GM18505 (cell line): Measurements from ENCODE around the gene RBM42.
"Not testable (repeated sequence)": the region's sequence is repeated elsewhere in the genome, so short reads cannot be mapped to it uniquely, and the experiment has no call there.

Experiments used
- ATAC-seq: cut with Tn5 transposase; IDR thresholded peaks from one replicate; pipeline ENCODE4 v1.9.1; 2021; ENCODE audit not compliant: unreplicated experiment
- POLR2A ChIP-seq: IDR thresholded peaks from 4 replicates; pipeline ENCODE4 v1.6.1; 2011; ENCODE audit warnings: borderline replicate concordance; ENCODE audit not compliant: insufficient read depth, insufficient read length; ENCODE audit errors: extremely low read depth

The RBM42 gene

DNA sequence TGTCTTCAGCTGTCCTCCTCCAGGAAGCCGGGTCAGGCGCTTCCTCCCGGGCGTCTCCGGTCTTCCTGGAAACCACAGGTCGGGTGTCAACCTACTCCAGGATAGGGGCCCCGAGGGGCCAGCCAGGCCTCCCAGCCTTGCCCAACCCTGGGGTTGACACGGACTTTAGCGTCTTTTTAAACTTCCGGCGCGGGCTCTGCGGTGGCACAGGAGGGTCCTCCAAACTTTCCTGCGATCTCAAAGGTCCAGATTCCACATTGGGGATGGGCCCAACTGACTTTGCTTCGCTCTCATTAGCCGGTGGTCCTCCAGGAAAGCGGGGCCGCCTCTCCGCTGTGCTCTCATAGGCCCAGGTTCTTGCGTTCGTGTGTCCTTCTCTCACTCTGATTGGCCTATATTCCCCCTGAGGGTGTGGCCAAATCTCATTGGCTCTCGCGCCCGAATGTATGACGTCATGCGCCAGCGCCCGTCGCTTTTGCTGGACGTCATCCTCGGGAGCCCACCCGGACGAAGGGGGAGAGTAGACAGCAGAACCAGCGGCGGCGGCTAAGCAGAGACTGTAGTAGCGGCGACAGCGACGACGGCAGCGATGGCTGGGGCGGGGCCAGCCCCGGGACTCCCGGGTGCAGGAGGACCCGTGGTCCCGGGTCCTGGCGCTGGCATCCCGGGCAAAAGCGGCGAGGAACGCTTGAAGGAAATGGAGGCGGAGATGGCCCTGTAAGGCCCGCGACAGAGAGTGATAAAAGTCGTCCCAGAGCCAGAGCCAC is at the start of gene RBM42:
TSS of gene RBM42 (plus strand) at position 472 of the 767 bp plus-strand sequence. CDS start at position 590, 118 bp downstream.
- TF ChIP-seq POLR2A: peak; percentile 77
- ATAC-seq: peak; percentile 89

GRCh38 chr19:35582760-35583159 is 46.1 kb upstream of the RBM42 start:
- ATAC-seq: no peak

GRCh38 chr19:35585848-35586247 is 43.0 kb upstream of the RBM42 start, which contains the start of gene PMIS2:
TSS of gene PMIS2 (plus strand) at chr19:35586173. CDS start at chr19:35586260, 87 bp downstream.
- ATAC-seq: no peak
- TF ChIP-seq POLR2A: no peak

More at GRCh38 chr19:35582760-35583159, 46.1 kb upstream of the RBM42 start:
- no peak for TF ChIP-seq POLR2A

GRCh38 chr19:35587321-35587720 is 41.5 kb upstream of the RBM42 start:
- ATAC-seq: no peak
- TF ChIP-seq POLR2A: no peak

- ATAC-seq: no peak
- TF ChIP-seq POLR2A: no peak
Measured at GRCh38 chr19:35590875-35591274, 38.0 kb upstream of the RBM42 start.

DNA sequence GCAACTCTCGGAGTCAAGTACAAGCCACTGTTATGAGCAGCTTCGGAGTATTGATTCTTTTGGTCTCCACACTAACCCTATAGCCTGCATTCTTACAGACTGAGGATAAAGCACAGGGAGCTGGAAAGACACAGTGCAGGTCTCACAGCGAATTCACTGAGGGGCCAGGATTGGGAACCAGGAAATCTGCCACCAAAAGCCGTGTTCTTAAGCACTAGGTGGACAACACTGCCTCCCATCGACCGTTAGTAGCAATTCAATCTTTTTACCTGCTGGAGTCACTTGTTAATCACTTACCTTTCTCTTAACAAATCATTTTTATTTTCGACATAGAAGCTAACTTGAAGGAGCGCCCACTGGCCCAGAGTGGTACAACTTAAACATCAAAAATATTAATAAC is 36.6 kb upstream of the RBM42 start:
- TF ChIP-seq POLR2A: no peak
- ATAC-seq: no peak

DNA sequence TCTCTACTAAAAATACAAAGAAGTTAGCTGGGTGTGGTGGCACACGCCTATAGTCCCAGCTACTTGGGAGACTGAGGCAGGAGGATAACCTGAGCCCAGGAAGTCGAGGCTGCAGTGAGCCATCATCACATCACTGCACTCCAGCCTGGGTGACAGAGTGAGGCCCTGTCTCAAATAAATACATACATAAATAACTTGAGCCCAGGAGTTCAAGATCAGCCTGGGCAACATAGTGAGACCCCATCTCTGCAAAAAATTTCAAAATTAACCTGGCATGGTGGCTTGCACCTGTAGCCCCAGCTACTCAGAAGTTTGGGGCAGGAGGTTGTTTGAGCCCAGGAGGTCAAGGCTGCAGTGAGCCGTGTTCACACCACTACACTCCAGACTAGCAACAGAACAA is 33.8 kb upstream of the RBM42 start:
- ATAC-seq: not testable (repeated sequence)

GRCh38 chr19:35595928-35596327 is 32.9 kb upstream of the RBM42 start:
- TF ChIP-seq POLR2A: no peak
- no peak for ATAC-seq

GRCh38 chr19:35596366-35596999 is 32.4 kb upstream of the RBM42 start:
- TF ChIP-seq POLR2A: no peak
- peak; percentile 61 for ATAC-seq

DNA sequence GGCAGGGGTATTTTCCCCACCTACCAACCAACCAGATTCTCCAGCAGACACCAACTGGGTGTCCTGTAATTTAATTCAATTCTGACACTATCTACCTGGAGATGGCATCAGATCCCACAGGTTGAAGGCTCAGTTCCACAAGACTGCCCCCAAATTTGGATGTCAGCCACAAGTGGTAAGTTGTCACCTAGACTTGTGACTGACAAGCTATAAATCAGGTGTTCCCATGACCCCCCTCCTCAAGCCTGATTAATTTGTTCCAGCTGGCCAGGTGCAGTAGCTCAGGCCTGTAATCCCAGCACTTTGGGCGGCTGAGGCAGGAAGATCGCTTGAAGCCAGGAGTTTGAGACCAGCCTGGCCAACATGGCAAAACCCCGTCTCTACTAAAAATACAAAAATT is 26.9 kb upstream of the RBM42 start:
- no peak for TF ChIP-seq POLR2A
- no peak for ATAC-seq

DNA sequence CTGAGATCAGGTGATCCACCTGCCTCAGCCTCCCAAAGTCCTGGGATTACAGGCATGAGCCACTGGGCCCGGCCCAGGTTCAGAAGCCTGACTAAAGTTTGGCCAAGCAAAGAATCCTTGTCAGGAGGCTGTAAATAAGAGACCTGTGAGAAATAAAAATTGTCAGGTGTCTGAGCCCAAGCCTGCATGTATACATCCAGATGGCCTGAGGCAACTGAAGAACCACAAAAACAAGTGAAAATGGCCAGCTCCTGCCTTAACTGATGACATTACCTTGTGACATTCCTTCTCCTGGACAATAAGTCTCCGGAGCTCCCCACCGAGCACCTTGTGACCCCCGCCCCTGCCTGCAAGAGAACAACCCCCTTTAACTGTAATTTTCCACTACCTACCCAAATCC is 24.4 kb upstream of the RBM42 start:
- not testable (repeated sequence) for ATAC-seq

DNA sequence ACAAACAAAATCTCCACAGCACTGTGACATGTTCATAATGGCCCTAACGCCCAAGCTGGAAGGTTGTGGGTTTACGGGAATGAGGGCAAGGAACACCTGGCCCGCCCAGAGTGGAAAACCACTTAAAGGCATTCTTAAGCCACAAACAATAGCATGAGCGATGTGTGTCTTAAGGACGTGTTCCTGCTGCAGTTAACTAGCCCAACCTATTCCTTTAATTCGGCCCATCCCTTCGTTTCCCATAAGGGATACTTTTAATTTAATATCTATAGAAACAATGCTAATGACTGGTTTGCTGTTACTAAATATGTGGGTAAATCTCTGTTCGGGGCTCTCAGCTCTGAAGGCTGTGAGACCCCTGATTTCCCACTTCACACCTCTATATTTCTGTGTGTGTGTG is 21.7 kb upstream of the RBM42 start:
- not testable (repeated sequence) for ATAC-seq

DNA sequence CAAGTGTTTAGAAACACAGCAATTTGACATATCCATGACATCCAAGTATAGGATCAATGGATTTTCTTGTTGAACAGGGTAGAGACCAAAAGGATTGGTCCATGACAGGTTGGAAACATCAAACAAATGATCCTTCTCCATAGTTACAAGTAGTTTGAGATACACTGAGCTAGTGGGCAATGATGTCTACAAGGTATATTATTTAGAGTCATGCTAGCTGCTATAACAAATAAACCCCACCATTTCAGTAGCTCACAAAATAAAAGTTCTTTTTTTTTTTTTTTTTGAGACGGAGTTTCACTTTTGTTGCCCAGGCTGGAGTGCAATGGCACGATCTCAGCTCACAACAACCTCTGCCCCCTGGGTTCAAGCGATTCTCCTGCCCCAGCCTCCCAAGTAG is 21.2 kb upstream of the RBM42 start:
- no peak for ATAC-seq
- TF ChIP-seq POLR2A: no peak

GRCh38 chr19:35608251-35608650 is 20.6 kb upstream of the RBM42 start:
- no peak for TF ChIP-seq POLR2A
- no peak for ATAC-seq
